ENCODE results near the gene WNT11. TPM values are rescaled to one million over a fixed set of nuclear protein-coding genes. Genes with fewer than 3 reads are reported as not detected.
A peak's percentile ranks its signal among the peaks of the same experiment; 100 is the strongest.

The WNT11 gene
- total RNA-seq, 1 experiment from 2014 or later, result 26.8 TPM

GRCh38 chr11:76242004-76242779 lies 35.9 kb upstream of the WNT11 start:
- no peak overlapping the region for H3K27ac ChIP-seq
- H3K27me3 ChIP-seq, result no peaks in the 10 kb centered on the region
- peaks cover 26% of the 10 kb centered on the region for H3K4me1 ChIP-seq
- H3K36me3 ChIP-seq, result no peaks in the 10 kb centered on the region
- no peak overlapping the region for H3K4me3 ChIP-seq
- H3K9me3 ChIP-seq (replicated peaks), result no peaks in the 10 kb centered on the region
- DNase-seq, result no peak

- H3K36me3 ChIP-seq, result no peaks in the 10 kb centered on the region
- H3K4me3 ChIP-seq, result no peak overlapping the region
- no peak overlapping the region for H3K27ac ChIP-seq
- H3K4me1 ChIP-seq, result peaks cover 26% of the 10 kb centered on the region
- H3K9me3 ChIP-seq (replicated peaks), result no peaks in the 10 kb centered on the region
- H3K27me3 ChIP-seq, result no peaks in the 10 kb centered on the region
- no peak for DNase-seq
Observed at GRCh38 chr11:76241243-76242000, 35.1 kb upstream of the WNT11 start.

GRCh38 chr11:76240666-76241065 lies 34.4 kb upstream of the WNT11 start:
- H3K9me3 ChIP-seq (replicated peaks), result no peaks in the 10 kb centered on the region
- H3K36me3 ChIP-seq, result no peaks in the 10 kb centered on the region
- H3K4me1 ChIP-seq, result peaks cover 26% of the 10 kb centered on the region
- H3K27ac ChIP-seq, result no peak overlapping the region
- H3K27me3 ChIP-seq, result no peaks in the 10 kb centered on the region
- H3K4me3 ChIP-seq, result no peak overlapping the region
- DNase-seq, result no peak

GRCh38 chr11:76240161-76240540 lies 33.8 kb upstream of the WNT11 start:
- Histone ChIP-seq H3K36me3 (no peaks in the 10 kb centered on the region), H3K9me3 (replicated peaks) (no peaks in the 10 kb centered on the region), H3K4me3 (no peak overlapping the region), H3K4me1 (peaks cover 23% of the 10 kb centered on the region), H3K27me3 (no peaks in the 10 kb centered on the region), H3K27ac (no peak overlapping the region)
- DNase-seq, result no peak

- no peaks in the 10 kb centered on the region for H3K27me3 ChIP-seq
- H3K4me1 ChIP-seq, result peaks cover 17% of the 10 kb centered on the region
- H3K27ac ChIP-seq, result no peak overlapping the region
- H3K9me3 ChIP-seq (replicated peaks), result no peaks in the 10 kb centered on the region
- DNase-seq, result no peak
- no peaks in the 10 kb centered on the region for H3K36me3 ChIP-seq
- no peak overlapping the region for H3K4me3 ChIP-seq
Observed at GRCh38 chr11:76239483-76240160, 33.3 kb upstream of the WNT11 start.

- peak overlapping the region; percentile 44 for H3K27ac ChIP-seq
- no peak overlapping the region for H3K4me3 ChIP-seq
- no peaks in the 10 kb centered on the region for H3K27me3 ChIP-seq
- peak; percentile 66 to 68 for DNase-seq
- peaks cover 16% of the 10 kb centered on the region; the same call in 1 of the 2 replicates for H3K4me1 ChIP-seq
- H3K9me3 ChIP-seq (replicated peaks), result no peaks in the 10 kb centered on the region
- H3K36me3 ChIP-seq, result no peaks in the 10 kb centered on the region
Observed at GRCh38 chr11:76238551-76238950, 32.2 kb upstream of the WNT11 start.

GRCh38 chr11:76237914-76238313 lies 31.6 kb upstream of the WNT11 start:
- peak; percentile 69 to 82 for DNase-seq
- no peaks in the 10 kb centered on the region for H3K36me3 ChIP-seq
- H3K4me3 ChIP-seq, result no peak overlapping the region
- H3K9me3 ChIP-seq (replicated peaks), result no peaks in the 10 kb centered on the region
- H3K27me3 ChIP-seq, result no peaks in the 10 kb centered on the region
- peaks cover 14% of the 10 kb centered on the region; the same call in 1 of the 2 replicates for H3K4me1 ChIP-seq
- H3K27ac ChIP-seq, result peak overlapping the region; percentile 44

- Histone ChIP-seq H3K4me3 (peak overlapping the region; percentile 81), H3K27me3 (no peaks in the 10 kb centered on the region), H3K9me3 (replicated peaks) (no peaks in the 10 kb centered on the region), H3K27ac (peak overlapping the region; percentile 44), H3K36me3 (no peaks in the 10 kb centered on the region), H3K4me1 (peaks cover 14% of the 10 kb centered on the region; the same call in 1 of the 2 replicates)
- DNase-seq, result no peak
Observed at GRCh38 chr11:76237000-76237649, 30.8 kb upstream of the WNT11 start.

- DNase-seq, result peak; percentile 85 to 89
- Histone ChIP-seq H3K27ac (peak overlapping the region; percentile 71), H3K4me3 (peak overlapping the region; percentile 81), H3K36me3 (no peaks in the 10 kb centered on the region), H3K9me3 (replicated peaks) (no peaks in the 10 kb centered on the region), H3K4me1 (peaks cover 18% of the 10 kb centered on the region; the same call in 1 of the 2 replicates), H3K27me3 (no peaks in the 10 kb centered on the region)
Observed at GRCh38 chr11:76236092-76236999, 30.0 kb upstream of the WNT11 start.

- H3K27ac ChIP-seq, result peak overlapping the region; percentile 71
- H3K4me1 ChIP-seq, result peaks cover 18% of the 10 kb centered on the region; the same call in 1 of the 2 replicates
- peak overlapping the region; percentile 81 for H3K4me3 ChIP-seq
- peak; percentile 93 to 96 for DNase-seq
- no peaks in the 10 kb centered on the region for H3K36me3 ChIP-seq
- H3K9me3 ChIP-seq (replicated peaks), result no peaks in the 10 kb centered on the region
- no peaks in the 10 kb centered on the region for H3K27me3 ChIP-seq
Observed at GRCh38 chr11:76235233-76236091, 29.2 kb upstream of the WNT11 start.

- Histone ChIP-seq H3K4me1 (peaks cover 18% of the 10 kb centered on the region; the same call in 1 of the 2 replicates), H3K9me3 (replicated peaks) (no peaks in the 10 kb centered on the region), H3K4me3 (peak overlapping the region; percentile 81), H3K36me3 (no peaks in the 10 kb centered on the region), H3K27ac (peak overlapping the region; percentile 71), H3K27me3 (no peaks in the 10 kb centered on the region)
- peak; percentile 63 to 68 for DNase-seq
Observed at GRCh38 chr11:76234416-76235232, 28.3 kb upstream of the WNT11 start.

- peak overlapping the region; percentile 71; the same call in 1 of the 2 replicates for H3K27ac ChIP-seq
Observed at GRCh38 chr11:76234021-76234415, 27.7 kb upstream of the WNT11 start.

More at GRCh38 chr11:76234021-76234415, 27.7 kb upstream of the WNT11 start:
- no peaks in the 10 kb centered on the region for H3K9me3 ChIP-seq (replicated peaks)
- peak overlapping the region; percentile 81 for H3K4me3 ChIP-seq
- DNase-seq, result peak; percentile 64
- H3K36me3 ChIP-seq, result no peaks in the 10 kb centered on the region
- peaks cover 18% of the 10 kb centered on the region; the same call in 1 of the 2 replicates for H3K4me1 ChIP-seq
- no peaks in the 10 kb centered on the region for H3K27me3 ChIP-seq

All from SJCRH30 (cell line).